ENCODE measurements around the gene DDI2. TPM values are rescaled to one million over a fixed set of nuclear protein-coding genes. Genes with fewer than 3 reads are reported as not detected.

The DDI2 gene
- polyA plus RNA-seq, 1 donor from 2014 or later = 6.5 TPM

DNA sequence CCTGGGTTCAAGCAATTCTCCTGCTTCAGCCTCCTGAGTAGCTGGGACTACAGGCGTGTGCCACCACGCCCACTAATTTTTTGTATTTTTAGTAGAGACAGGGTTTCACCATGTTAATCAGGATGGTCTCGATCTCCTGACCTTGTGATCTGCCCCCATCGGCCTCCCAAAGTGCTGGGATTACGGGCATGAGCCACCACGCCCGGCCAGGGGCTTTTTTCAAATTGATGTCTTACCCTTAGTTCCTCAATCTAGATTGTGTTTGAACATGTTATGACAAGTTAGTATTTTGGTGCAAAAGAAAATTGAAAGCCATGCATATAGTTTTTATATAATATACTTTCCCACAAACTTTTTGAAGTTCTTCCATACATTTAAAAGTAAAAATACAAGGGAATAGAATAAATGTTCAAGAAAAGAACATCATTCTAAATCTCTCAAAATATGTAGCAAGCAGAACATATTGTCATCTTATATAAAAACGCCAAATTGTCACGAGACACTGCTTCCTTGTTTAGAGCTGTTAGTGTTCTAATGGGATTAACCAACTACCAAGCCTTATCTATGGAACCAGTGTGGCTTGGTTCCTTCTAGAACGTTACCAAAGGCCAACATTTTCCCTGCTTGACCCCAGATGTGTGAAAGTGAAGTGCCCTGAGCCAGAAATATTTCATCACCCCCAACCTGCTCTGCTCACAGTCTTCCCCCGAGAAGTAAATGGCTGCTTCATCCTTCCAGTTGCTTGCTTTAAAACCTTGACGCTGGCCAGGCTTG is 57.3 kb downstream of the DDI2 start:
- Mint-ChIP-seq H3K27me3 (no peaks in the 10 kb centered on the region), H3K4me1 (peaks cover 6 to 14% (median 10%) of the 10 kb centered on the region in 3 donors), H3K27ac (no peak overlapping the region)

DNA sequence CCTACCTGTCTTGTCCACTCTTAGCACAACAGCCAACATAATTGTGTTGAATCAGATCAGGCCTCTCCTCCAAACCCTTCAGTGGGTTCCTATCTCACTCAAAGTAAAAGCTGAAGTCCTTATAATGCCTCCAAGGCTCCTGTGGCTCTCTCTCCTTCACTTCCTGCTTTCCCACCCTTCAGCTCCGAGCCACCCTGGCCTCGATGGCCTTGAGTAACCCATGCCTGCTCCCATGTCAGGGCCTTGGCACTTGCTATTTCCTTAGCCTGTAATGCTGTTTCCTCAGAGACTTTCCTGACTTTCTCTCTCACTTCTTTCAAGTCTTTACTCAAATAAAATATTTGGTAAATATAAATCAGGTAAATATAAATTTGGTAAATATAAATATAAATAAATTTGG is 58.8 kb downstream of the DDI2 start:
- no peak overlapping the region for H3K27ac Mint-ChIP-seq
- H3K27me3 Mint-ChIP-seq = no peaks in the 10 kb centered on the region
- peaks cover 9 to 23% (median 14%) of the 10 kb centered on the region in 3 donors for H3K4me1 Mint-ChIP-seq
- H3K36me3 Mint-ChIP-seq = peaks cover 4% of the 10 kb centered on the region
- H3K9me3 Mint-ChIP-seq = peaks cover 0 to 3% (median 0%) of the 10 kb centered on the region in 3 donors
- no peak overlapping the region for H3K4me3 Mint-ChIP-seq

More for the DNA sequence above, 57.3 kb downstream of the DDI2 start:
- Mint-ChIP-seq H3K9me3 (peaks cover 0 to 3% (median 0%) of the 10 kb centered on the region in 3 donors), H3K4me3 (no peak overlapping the region), H3K36me3 (peaks cover 4% of the 10 kb centered on the region)

DNA sequence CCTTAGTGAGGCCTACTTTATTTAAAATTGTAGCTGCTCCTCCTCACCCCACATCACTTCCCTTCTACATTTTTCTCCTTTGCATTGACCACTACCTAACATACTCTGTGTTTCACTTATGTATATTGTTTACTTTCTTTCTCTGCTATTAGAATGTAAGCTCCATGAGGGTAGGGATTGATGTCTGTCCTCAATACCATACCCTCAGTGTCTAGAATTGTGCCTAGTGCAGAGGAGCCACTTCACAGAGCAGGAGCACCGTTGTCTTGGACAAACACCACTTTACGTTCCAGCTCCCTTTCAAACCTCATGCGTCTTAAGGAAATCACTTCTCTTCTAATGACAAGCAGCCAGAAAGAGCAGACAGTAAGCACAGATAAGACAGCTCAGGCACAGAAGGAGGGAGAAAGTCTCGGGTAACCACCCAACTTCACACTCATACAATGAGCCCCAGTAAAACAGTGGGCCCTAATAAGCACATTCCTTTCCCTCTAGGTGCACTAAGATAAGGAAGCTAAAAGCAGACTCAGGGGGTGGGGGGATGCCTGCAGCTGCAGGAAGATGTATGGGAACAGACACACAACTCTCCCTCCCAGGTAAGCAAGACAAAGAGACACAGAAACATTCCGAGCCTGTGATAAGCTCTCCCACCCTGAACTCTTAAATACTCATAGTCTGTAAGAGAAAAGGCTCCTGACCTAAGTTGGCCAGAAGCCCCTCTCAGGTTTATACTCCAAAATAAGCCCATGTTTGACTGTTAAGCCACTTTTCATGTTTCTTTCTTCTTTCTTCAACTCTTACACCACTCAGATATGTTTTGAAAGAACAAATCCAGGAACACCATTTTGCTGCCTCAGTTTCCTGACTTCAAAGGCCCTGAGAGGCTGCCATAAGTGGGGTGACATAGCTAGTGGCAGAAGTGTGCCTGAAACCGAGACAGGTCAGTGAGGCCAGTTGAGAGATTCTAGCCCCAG is 59.7 kb downstream of the DDI2 start:
- Mint-ChIP-seq H3K27ac (peak overlapping the region in 2 of 3 donors; percentile 69 to 73), H3K4me1 (peaks cover 15 to 28% (median 21%) of the 10 kb centered on the region in 3 donors), H3K27me3 (no peaks in the 10 kb centered on the region), H3K4me3 (no peak overlapping the region), H3K36me3 (peaks cover 1% of the 10 kb centered on the region), H3K9me3 (peaks cover 0 to 3% (median 0%) of the 10 kb centered on the region in 3 donors)

DNA sequence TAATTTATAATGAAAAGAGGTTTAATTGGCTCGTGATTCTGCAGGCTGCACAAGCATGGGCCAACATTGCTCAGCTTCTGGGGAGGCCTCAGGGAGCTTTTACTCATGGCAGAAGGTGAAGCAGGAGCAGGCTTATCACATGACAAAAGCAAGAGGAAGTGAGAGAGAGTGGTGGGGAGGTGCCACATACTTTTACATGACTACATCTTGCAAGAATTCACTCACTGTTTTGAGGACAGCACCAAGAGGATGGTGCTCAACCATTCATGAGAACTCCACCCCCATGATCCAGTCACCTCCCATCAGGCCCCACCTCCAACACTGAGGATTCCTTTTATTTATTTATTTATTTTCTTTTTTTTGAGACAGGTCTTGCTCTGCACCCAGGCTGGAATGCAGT is 61.3 kb downstream of the DDI2 start:
- H3K27me3 Mint-ChIP-seq = no peaks in the 10 kb centered on the region
- H3K9me3 Mint-ChIP-seq = peaks cover 0 to 3% (median 0%) of the 10 kb centered on the region in 3 donors
- peaks cover 1% of the 10 kb centered on the region for H3K36me3 Mint-ChIP-seq
- H3K4me1 Mint-ChIP-seq = peaks cover 24 to 32% (median 25%) of the 10 kb centered on the region in 3 donors
- H3K4me3 Mint-ChIP-seq = peak overlapping the region in 2 of 4 donors; percentile 11 to 43
- H3K27ac Mint-ChIP-seq = peak overlapping the region in 2 of 3 donors; percentile 63 to 71

DNA sequence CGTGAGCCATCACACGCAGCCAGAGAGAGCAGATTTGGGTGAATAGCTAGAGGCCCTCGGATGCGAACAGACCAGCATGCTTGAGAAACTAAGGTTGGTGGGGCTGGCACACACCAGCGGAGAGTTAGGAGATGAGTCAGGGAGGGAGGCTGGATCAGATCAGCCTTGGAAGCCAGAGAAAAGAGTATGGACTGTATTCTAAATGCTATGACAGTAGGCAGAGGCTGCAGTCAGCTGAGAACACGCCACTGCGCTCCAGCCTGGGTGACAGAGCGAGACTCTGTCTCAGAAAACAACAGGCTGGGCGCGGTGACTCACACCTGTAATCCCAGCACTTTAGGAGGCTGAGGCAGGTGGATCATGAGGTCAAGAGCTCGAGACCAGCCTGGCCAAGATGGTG is 62.9 kb downstream of the DDI2 start:
- H3K36me3 Mint-ChIP-seq = peaks cover 1% of the 10 kb centered on the region
- H3K9me3 Mint-ChIP-seq = peaks cover 0 to 3% (median 0%) of the 10 kb centered on the region in 3 donors
- H3K27ac Mint-ChIP-seq = peak overlapping the region in 2 of 3 donors; percentile 78 to 92
- H3K27me3 Mint-ChIP-seq = no peaks in the 10 kb centered on the region
- no peak overlapping the region for H3K4me3 Mint-ChIP-seq
- H3K4me1 Mint-ChIP-seq = peaks cover 26 to 35% (median 27%) of the 10 kb centered on the region in 3 donors

DNA sequence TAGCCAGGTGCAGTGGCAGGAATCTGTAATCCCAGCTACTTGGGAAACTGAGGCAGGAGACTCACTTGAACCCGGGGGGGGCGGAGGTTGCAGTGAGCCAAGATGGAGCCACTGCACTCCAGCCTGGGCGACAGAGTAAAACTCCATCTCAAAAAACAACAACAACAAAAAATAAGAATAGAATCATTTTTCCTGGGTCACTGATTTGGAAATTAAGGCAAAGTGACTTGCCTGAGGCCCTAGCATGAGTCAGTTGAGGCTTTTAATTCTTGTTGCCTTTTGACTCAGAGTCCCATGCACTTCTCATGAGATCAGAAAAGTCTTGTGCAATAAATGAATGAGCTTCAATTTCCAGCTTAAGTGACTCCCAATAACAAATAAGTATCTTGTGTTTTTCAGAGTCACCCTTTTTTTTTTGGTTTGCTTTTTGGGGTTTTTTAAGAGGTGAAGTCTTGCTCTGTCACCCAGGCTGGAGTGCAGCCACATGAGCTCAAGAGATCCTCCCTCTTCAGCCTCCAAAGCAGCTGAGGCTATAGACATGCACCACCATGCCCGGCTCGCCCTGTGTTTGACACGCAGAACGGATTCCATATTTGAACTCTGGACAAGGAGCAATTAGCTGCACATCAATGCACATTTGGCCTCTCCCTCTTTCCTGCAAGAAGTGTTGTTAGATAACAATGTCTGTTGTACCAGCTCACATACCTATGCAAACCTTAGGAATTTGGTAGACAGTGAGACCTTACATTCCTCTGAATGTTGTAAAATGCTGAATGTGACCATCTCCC is 63.5 kb downstream of the DDI2 start:
- Mint-ChIP-seq H3K4me1 (peaks cover 32 to 40% (median 32%) of the 10 kb centered on the region in 3 donors), H3K27me3 (no peaks in the 10 kb centered on the region), H3K27ac (peak overlapping the region; percentile 86 to 100 (median 97)), H3K9me3 (peaks cover 0 to 3% (median 0%) of the 10 kb centered on the region in 3 donors), H3K36me3 (peaks cover 1% of the 10 kb centered on the region), H3K4me3 (peak overlapping the region in 1 of 4 donors; percentile 89)

DNA sequence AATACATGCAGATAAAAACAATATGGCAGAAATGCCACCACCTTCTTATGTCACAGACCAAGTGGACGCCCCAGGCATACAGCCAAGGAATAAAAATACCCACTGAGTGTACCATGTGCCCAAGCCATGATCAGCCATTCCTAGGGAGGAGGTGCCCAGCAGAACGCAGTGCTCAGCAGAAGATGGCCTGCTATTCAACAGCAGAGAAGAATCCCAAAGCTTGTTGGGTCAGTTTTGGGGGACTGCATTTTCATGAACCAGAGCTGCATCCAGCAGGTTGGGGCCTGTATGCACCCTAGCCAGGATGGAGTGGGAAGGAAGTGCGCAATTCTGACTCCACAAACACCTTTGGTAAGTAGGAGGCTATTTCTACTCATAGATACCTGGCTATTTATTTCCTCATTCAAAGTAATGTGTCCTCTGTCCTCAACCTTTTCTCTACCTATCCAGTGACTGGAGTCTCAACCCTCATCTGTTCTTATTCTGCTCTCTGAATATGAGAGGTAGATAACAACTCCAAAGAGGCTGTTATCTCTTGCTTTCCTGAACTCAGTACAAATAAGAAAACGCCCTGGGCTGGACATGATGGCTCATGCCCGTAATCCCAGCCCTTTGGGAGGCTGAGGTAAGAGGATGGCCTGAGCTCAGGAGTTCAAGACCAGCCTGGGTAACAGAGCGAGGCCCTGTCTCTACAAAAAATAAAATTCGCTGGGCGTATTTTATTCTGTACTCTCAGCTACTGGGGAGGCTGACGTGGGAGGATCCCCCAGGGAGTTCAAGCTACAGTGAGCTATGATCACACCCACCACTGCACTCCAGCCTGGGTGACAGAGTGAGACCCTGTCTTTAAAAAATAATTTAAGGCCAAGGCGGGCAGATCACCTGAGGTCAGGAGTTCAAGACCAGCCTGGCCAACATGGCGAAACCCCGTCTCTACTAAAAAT is 64.4 kb downstream of the DDI2 start:
- Mint-ChIP-seq H3K27me3 (no peaks in the 10 kb centered on the region), H3K27ac (peak overlapping the region; percentile 97 to 100 (median 99)), H3K4me3 (peak overlapping the region; percentile 76 to 89 (median 84)), H3K36me3 (peaks cover 1% of the 10 kb centered on the region), H3K4me1 (peaks cover 37 to 46% (median 38%) of the 10 kb centered on the region in 3 donors), H3K9me3 (peaks cover 0 to 3% (median 0%) of the 10 kb centered on the region in 3 donors)

DNA sequence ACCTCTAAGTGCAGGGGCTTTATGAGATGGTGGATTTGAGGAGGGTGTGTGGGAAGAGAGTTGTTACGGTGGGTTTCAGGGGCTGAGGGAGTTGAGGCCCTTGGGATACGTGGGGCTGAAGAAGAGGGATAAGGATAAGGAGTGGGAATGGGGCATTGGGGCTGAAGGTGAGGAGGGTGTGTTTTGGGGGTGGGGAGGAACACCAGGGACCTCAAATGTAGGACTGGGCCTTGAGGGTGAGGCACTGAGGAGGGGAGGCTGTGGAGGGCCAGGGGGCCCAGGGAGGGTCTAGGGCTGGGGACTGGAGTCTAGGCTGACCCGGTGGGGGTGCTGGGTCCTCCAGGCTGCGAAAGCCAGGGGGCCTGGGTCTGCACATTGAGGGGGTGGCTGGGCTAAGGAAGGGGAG is 65.7 kb downstream of the DDI2 start:
- H3K27ac Mint-ChIP-seq = peak overlapping the region; percentile 97 to 100 (median 99)
- peaks cover 0 to 3% (median 0%) of the 10 kb centered on the region in 3 donors for H3K9me3 Mint-ChIP-seq
- H3K4me1 Mint-ChIP-seq = peaks cover 42 to 49% (median 42%) of the 10 kb centered on the region in 3 donors
- H3K36me3 Mint-ChIP-seq = peaks cover 3% of the 10 kb centered on the region
- no peaks in the 10 kb centered on the region for H3K27me3 Mint-ChIP-seq
- peak overlapping the region; percentile 76 to 89 (median 84) for H3K4me3 Mint-ChIP-seq

DNA sequence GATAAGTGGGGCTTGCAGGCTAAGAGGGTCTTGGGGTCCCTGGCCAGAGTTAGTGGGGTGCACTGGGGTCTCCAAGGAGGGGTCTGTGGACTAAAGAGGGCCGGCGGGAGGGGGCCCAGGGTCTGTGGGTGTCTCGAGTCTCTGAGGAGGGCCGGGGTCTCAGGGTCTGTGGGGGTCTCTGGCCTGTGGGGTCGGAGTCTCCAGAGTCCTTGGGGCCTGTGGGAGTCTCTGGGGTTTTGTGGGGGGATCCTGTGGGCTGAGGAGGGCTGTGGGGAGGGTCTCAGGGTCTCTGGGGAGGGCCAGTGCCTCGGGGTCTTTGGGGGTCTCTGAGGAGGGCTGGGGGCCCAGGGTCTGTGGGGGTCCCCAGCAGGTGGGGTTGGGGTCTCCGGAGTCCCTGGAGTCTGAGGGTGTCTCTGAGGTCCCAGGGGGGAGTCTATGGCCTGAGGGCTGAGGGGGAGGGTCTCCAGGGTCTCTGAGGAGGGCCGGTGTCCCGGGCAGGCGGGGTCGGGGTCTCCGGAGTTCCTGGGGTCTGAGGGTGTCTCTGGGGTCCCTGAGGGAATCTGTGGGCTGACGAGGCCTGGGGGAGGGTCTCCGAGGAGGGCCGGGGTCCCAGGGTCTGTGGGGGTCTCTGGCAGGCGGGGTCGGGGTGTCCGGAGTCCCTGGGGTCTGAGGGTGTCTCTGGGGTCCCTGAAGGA is 66.2 kb downstream of the DDI2 start:
- H3K9me3 Mint-ChIP-seq = peaks cover 0 to 2% (median 0%) of the 10 kb centered on the region in 3 donors
- no peaks in the 10 kb centered on the region for H3K27me3 Mint-ChIP-seq
- peaks cover 43 to 49% (median 43%) of the 10 kb centered on the region in 3 donors for H3K4me1 Mint-ChIP-seq
- H3K36me3 Mint-ChIP-seq = peaks cover 4% of the 10 kb centered on the region
- peak overlapping the region in 2 of 3 donors; percentile 99 to 100 for H3K27ac Mint-ChIP-seq
- peak overlapping the region; percentile 76 to 89 (median 84) for H3K4me3 Mint-ChIP-seq

DNA sequence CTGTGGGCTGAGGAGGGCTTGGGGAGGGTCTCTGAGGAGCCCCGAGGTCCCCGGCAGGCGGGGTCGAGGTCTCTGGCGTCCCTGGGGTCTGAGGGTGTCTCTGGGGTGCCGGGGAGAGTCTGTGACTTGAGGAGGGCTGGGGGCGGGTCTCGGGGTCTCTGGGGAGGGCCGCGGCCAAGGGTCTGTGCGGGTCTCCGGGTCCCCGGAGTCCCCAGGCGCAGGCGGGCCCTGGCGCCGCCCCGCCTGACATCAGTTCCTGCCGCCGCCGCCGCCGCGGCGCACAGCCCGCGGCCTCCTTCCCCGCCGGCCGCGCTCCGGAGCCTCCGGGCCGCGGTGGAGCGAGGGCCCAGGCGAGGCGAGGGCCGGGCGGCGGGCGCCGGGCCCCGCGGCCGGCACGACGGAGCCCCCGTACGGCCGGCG is 66.8 kb downstream of the DDI2 start, which contains the start of gene PLEKHM2:
Gene PLEKHM2 (plus strand): TSS at position 279 of the 420 bp plus-strand sequence. CDS start 239 bp downstream, outside the sequence.
- no peaks in the 10 kb centered on the region for H3K9me3 Mint-ChIP-seq
- H3K4me1 Mint-ChIP-seq = peaks cover 39 to 47% (median 41%) of the 10 kb centered on the region in 3 donors
- peak within 1 kb of the TSS; percentile 91 to 100 (median 99) for H3K27ac Mint-ChIP-seq
- H3K4me3 Mint-ChIP-seq = peak within 1 kb of the TSS; percentile 89 to 95 (median 92)
- H3K27me3 Mint-ChIP-seq = no peaks in the 10 kb centered on the region
- peaks cover 3% of the 10 kb centered on the region for H3K36me3 Mint-ChIP-seq

DNA sequence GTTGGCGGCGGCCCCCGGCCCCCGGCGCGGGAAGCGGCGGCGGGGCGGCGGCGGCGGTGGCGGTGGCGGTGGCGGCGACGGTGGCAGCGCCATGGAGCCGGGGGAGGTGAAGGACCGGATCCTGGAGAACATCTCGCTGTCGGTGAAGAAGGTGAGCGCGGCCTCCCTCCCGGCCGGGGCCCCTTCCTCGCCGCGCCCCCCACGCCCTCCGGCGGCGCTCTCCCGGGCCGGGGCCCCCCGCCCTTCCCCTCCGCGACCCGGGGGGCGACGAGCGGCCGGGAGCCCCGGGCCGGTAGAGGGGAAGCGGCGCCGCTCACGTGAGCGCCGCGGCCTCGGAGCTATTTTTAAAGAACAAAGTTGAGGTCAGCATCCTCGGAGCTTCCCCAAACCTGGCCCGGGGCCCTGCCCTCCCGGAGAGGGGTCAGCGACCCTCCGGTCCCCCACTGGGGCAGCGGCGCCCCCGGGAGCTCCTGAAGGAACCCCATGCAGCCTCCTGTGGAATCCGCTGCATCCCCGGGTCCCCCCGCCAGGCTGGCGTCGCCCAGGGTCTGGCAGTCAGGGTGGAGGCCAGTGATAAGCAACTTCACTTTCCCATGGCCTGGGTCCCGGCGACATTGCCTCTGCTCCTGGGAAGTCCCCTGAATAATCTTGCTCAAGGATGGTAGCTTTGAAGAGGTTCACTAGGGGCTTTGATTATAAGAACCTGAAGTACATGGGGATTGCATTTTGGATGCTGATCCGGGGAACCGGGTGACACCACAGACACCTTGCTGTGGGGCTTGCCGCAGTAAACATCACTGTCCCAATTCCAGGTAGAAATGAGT is 67.4 kb downstream of the DDI2 start:
- H3K27me3 Mint-ChIP-seq = no peaks in the 10 kb centered on the region
- H3K36me3 Mint-ChIP-seq = peaks cover 3% of the 10 kb centered on the region
- peak overlapping the region; percentile 80 to 95 (median 92) for H3K4me3 Mint-ChIP-seq
- peak overlapping the region; percentile 91 to 98 (median 95) for H3K27ac Mint-ChIP-seq
- H3K4me1 Mint-ChIP-seq = peaks cover 35 to 44% (median 42%) of the 10 kb centered on the region in 3 donors
- H3K9me3 Mint-ChIP-seq = no peaks in the 10 kb centered on the region

DNA sequence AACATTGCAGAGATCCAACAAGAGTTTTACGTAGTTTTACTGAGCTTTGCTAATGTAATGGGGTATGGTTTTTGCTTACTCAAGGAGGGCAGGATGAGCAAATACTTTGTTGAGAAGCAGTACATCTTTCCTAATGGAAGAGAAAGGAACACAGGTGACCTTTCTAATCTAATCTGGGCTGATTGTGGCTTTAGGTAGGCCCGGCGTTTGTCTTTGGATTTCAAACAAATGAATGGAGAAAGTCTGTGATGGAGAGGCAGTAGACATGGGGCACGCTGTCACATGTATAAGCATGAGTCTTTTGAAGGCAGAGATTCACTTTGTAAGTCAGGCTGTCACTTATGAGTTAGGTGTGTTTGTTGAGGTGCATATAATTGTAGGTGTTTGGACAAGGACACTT is 68.6 kb downstream of the DDI2 start:
- no peaks in the 10 kb centered on the region for H3K9me3 Mint-ChIP-seq
- H3K27me3 Mint-ChIP-seq = no peaks in the 10 kb centered on the region
- H3K27ac Mint-ChIP-seq = peak overlapping the region; percentile 6 to 98 (median 91)
- H3K4me3 Mint-ChIP-seq = peak overlapping the region; percentile 24 to 95 (median 64)
- peaks cover 3% of the 10 kb centered on the region for H3K36me3 Mint-ChIP-seq
- H3K4me1 Mint-ChIP-seq = peaks cover 40 to 43% (median 43%) of the 10 kb centered on the region in 3 donors

All from IgD-negative memory B cell (primary cell).